Esophagus muscularis mucosa (tissue), 4 donors: Measurements from ENCODE around the gene FAM53A.

ENCODE experiments used
- CTCF ChIP-seq, 3 experiments: fragments of 200-600 bp in 2 of 3; fragments of 450-650 bp in 1 of 3; sonication (generic) in 2 of 3; IDR thresholded peaks; one replicate each; pipeline ENCODE4 v1.5.1; 2017 to 2019; ENCODE audit warnings: antibody characterized with exemption in 3 of 3, mild to moderate bottlenecking in 2 of 3, moderate library complexity in 1 of 3
- EP300 ChIP-seq: sonication (generic); formaldehyde crosslinking; IDR thresholded peaks from one replicate; pipeline ENCODE4 v1.6.1; 2017; ENCODE audit warnings: antibody characterized with exemption
- POLR2A ChIP-seq: fragments of 450-650 bp; IDR thresholded peaks from one replicate; pipeline ENCODE4 v1.6.1; 2017; ENCODE audit warnings: antibody characterized with exemption, moderate library complexity, mild to moderate bottlenecking, low read depth
- POLR2AphosphoS5 ChIP-seq, 2 donors: sonication (generic); formaldehyde crosslinking; IDR thresholded peaks; one replicate each; pipeline ENCODE4 v1.6.1; 2017; ENCODE audit warnings: antibody characterized with exemption in 2 of 2

GRCh38 chr4:1659104-1660043, 24.7 kb downstream of the FAM53A start:
- TF ChIP-seq CTCF (IDR thresholded peaks at IDR 0.05) (no peak), POLR2A (no peak), EP300 (no peak), POLR2AphosphoS5 (IDR thresholded peaks at IDR 0.05) (no peak)
